GM12878 (cell line): ENCODE results near the gene INIP.

Experiments used
- BHLHE40 ChIP-seq, 2 experiments: fragments of 450-650 bp in 1 of 2; IDR thresholded peaks; 2 replicates each; pipeline ENCODE4 v1.6.1; 2011 to 2017; ENCODE audit warnings: low read depth in 2 of 2, borderline replicate concordance in 1 of 2, improper control_type of control experiment in 1 of 2, low read length in 1 of 2, mild to moderate bottlenecking in 1 of 2
- POLR2A ChIP-seq: IDR thresholded peaks from 2 replicates; pipeline ENCODE4 v1.6.1; 2011; ENCODE audit warnings: low read depth, mild to moderate bottlenecking, low read length
- REST ChIP-seq: IDR thresholded peaks from 2 replicates; pipeline ENCODE4 v1.6.1; 2012; ENCODE audit warnings: mild to moderate bottlenecking, low read depth, low read length
- STAT3 ChIP-seq: IDR thresholded peaks from 2 replicates; pipeline ENCODE4 v1.6.1; 2011; ENCODE audit warnings: low read depth, low read length, improper control_type of control experiment

- TF ChIP-seq POLR2A (no peak), STAT3 (no peak), REST (no peak), BHLHE40 (IDR thresholded peaks at IDR 0.05; ENCODE audit: borderline replicate concordance in 1 of 2, low read depth in 2 of 2, low read length in 1 of 2) (no peak)
These were observed 6.7 kb downstream of the INIP start for GRCh38 chr9:112711050-112711689.
